GM12891 (cell line): ENCODE results near the gene CAPN10.

ENCODE experiments used
- PAX5 ChIP-seq: IDR thresholded peaks from 2 replicates; pipeline ENCODE4 v1.6.1; 2011; ENCODE audit warnings: low read length, moderate library complexity, mild to moderate bottlenecking; ENCODE audit not compliant: insufficient read depth, severe bottlenecking
- POLR2A ChIP-seq: IDR thresholded peaks from 2 replicates; pipeline ENCODE4 v1.6.1; 2011; ENCODE audit warnings: low read depth, low read length, control low read depth
- POLR2AphosphoS5 ChIP-seq: IDR thresholded peaks from 2 replicates; pipeline ENCODE4 v1.6.1; 2011; ENCODE audit warnings: low read depth, low read length, control low read depth
- POU2F2 ChIP-seq: IDR thresholded peaks from 2 replicates; pipeline ENCODE4 v1.6.1; 2011; ENCODE audit warnings: low read depth, mild to moderate bottlenecking, control low read depth, low read length, moderate library complexity
- SPI1 ChIP-seq: IDR thresholded peaks from 2 replicates; pipeline ENCODE4 v1.6.1; 2011; ENCODE audit warnings: low read depth, low read length, control low read depth
- TAF1 ChIP-seq: IDR thresholded peaks from 2 replicates; pipeline ENCODE4 v1.6.1; 2011; ENCODE audit warnings: low read depth, low read length, control low read depth

GRCh38 chr2:240572141-240573031 is 14.1 kb upstream of the CAPN10 start:
- TF ChIP-seq POLR2AphosphoS5 (no peak), POLR2A (no peak), TAF1 (no peak), SPI1 (no peak), PAX5 (no peak), POU2F2 (no peak)
